Upper lobe of right lung (tissue), 1 donor: ENCODE measurements around the gene KRTAP9-7. TPM values are rescaled to one million over a fixed set of nuclear protein-coding genes. Genes with fewer than 3 reads are reported as not detected.
"Not testable (repeated sequence)": the region's sequence is repeated elsewhere in the genome, so short reads cannot be mapped to it uniquely, and the experiment has no call there.

ENCODE experiments used
- ATAC-seq: fragments of 200-7000 bp; cut with Tn5 transposase; one replicate; pipeline ENCODE4 v1.9.1; 2020; ENCODE audit warnings: mild to moderate bottlenecking, moderate library complexity
- DNase-seq: peaks from one replicate; pipeline ENCODE4 v3.0.0-alpha.2; 2020
- H3K27ac ChIP-seq: fragments of 200-600 bp; one replicate; pipeline ENCODE4 v1.8.0; 2022
- H3K27me3 ChIP-seq: fragments of 200-600 bp; one replicate; pipeline ENCODE4 v1.8.0; 2022; ENCODE audit warnings: mild to moderate bottlenecking
- H3K36me3 ChIP-seq: fragments of 200-600 bp; one replicate; pipeline ENCODE4 v1.8.0; 2022
- H3K4me1 ChIP-seq: fragments of 200-600 bp; one replicate; pipeline ENCODE4 v1.8.0; 2022
- H3K4me3 ChIP-seq: fragments of 200-600 bp; one replicate; pipeline ENCODE4 v1.8.0; 2022; ENCODE audit warnings: mild to moderate bottlenecking
- H3K9me3 ChIP-seq: fragments of 200-600 bp; one replicate; pipeline ENCODE4 v1.8.0; 2022
- CTCF ChIP-seq: fragments of 200-600 bp; IDR thresholded peaks from one replicate; pipeline ENCODE4 v1.8.0; 2022; ENCODE audit warnings: antibody characterized with exemption
- intact Hi-C: fragments of 100-400 bp; cut with DNase I; formaldehyde crosslinking; loops from one replicate; pipeline ENCODE4 v1.11.0; 2022
- total RNA-seq: library from RNA; stranded (reverse); fragmentation: NEBNext Ultra II Directional; extraction: Animal tissue kit (Norgen Biotek cat#: 25700); gene quantifications from one replicate; pipeline ENCODE4 v1.2.1, GENCODE V29; 2021
- donor health status: DM: no; HTN: yes; CAD: no; lungs with severe emphysema.

The KRTAP9-7 gene
- total RNA-seq, 1 donor from 2014 or later: not detected

GRCh38 chr17:41251261-41251660 is 24.2 kb upstream of the KRTAP9-7 start:
- no peak for ATAC-seq
- intact Hi-C loops: no loop called here
- TF ChIP-seq CTCF: no peak
- Histone ChIP-seq H3K4me3 (no peak overlapping the region), H3K27ac (no peak overlapping the region), H3K9me3 (no peaks in the 10 kb centered on the region), H3K36me3 (no peaks in the 10 kb centered on the region), H3K4me1 (no peaks in the 10 kb centered on the region), H3K27me3 (peaks cover under 1% of the 10 kb centered on the region)
- DNase-seq: no peak

- intact Hi-C loops: no loop called here
- no peaks in the 10 kb centered on the region for H3K4me1 ChIP-seq
- H3K27ac ChIP-seq: no peak overlapping the region
- ATAC-seq (no peak), DNase-seq (no peak)
- H3K9me3 ChIP-seq: no peaks in the 10 kb centered on the region
- no peak for TF ChIP-seq CTCF
- peaks cover 11% of the 10 kb centered on the region for H3K27me3 ChIP-seq
- no peak overlapping the region for H3K4me3 ChIP-seq
- no peaks in the 10 kb centered on the region for H3K36me3 ChIP-seq
Measured at GRCh38 chr17:41254861-41255260, 20.6 kb upstream of the KRTAP9-7 start.

DNA sequence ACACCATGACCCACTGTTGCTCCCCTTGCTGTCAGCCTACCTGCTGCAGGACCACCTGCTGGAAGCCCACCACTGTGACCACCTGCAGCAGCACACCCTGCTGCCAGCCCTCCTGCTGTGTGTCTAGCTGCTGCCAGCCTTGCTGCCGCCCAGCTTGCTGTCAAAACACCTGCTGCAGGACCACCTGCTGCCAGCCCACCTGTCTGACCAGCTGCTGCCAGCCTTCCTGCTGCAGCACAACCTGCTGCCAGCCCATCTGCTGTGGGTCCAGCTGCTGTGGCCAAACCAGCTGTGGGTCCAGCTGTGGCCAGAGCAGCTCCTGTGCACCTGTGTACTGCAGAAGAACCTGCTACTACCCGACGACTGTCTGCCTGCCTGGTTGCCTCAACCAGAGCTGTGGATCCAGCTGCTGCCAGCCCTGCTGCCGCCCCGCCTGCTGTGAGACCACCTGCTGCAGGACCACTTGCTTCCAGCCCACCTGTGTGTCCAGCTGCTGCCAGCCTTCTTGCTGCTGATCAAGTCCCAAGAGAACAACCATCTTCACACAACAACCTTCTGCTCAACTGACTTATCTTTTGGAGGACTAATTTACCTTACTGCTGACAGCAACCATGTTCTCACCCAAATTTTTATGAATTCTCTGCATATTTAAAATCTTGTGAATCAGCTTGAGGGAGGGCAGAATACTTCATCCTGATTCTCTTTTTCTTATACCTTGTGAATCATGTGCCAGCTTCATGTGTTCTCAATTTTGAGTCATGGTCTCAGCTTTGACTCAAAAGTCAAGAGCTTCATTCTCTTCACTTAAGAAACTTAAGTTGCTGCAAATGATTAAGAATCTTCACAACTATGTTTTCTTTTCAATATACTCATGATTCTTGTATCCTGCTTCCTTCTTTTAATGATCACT is 19.9 kb upstream of the KRTAP9-7 start, which contains the start of gene KRTAP9-9:
Gene KRTAP9-9 (plus strand): TSS at position 4 of the 910 bp plus-strand sequence.
- ATAC-seq, H3K36me3 ChIP-seq, intact Hi-C loops, H3K9me3 ChIP-seq, DNase-seq, H3K4me3 ChIP-seq, H3K4me1 ChIP-seq, H3K27ac ChIP-seq: not testable (repeated sequence)
- H3K27me3 ChIP-seq: peaks cover 11% of the 10 kb centered on the region

GRCh38 chr17:41256291-41256685 is 19.2 kb upstream of the KRTAP9-7 start:
- ATAC-seq (no peak), DNase-seq (no peak)
- TF ChIP-seq CTCF: no peak
- Histone ChIP-seq H3K9me3 (no peaks in the 10 kb centered on the region), H3K27me3 (peaks cover 11% of the 10 kb centered on the region), H3K4me1 (no peaks in the 10 kb centered on the region), H3K27ac (no peak overlapping the region), H3K4me3 (no peak overlapping the region), H3K36me3 (no peaks in the 10 kb centered on the region)
- intact Hi-C loops: no loop called here

DNA sequence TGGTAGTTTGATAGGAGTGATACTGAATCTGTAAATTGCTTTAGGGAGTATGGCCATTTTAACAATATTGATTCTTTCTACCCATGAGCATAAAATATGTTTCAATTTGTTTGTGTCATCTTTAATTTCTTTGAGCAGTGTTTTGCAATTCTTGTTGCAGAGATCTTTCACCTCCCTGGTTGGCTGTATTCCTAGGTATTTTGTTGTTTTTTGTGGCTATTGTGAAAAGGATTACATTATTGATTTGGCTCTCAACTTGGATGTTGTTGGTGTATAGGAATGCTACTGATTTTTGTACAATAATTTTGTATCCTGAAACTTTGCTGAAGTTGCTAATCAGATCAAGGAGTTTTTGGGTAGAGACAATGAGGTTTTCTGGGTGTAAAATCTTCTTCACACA is 17.1 kb upstream of the KRTAP9-7 start:
- TF ChIP-seq CTCF: no peak
- intact Hi-C loops: no loop called here
- Histone ChIP-seq H3K4me1 (no peaks in the 10 kb centered on the region), H3K27ac (no peak overlapping the region), H3K4me3 (no peak overlapping the region), H3K9me3 (no peaks in the 10 kb centered on the region), H3K27me3 (peaks cover 11% of the 10 kb centered on the region), H3K36me3 (no peaks in the 10 kb centered on the region)
- DNase-seq: no peak
- ATAC-seq: no peak

DNA sequence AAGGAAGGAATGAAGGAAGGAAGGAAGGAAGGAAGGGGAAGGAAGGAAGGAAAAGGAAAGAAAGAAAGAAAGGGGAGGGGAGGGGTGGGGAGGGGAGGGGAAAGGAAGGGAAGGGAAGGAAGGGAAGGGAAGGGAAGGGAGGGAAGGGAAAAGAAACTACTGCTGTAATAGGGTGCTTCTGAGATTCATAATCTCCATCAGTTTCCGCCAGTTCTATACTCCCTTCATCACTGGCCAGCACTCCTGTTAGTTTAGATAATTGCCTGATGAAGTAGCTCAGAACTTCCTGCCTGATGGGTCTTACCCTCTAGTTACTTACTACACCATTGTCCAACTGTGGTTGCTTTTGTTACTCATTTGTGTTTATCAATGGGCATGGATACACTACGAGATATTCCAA is 12.3 kb upstream of the KRTAP9-7 start:
- Histone ChIP-seq H3K36me3 (no peaks in the 10 kb centered on the region), H3K27me3 (no peaks in the 10 kb centered on the region), H3K27ac (no peak overlapping the region), H3K4me1 (no peaks in the 10 kb centered on the region), H3K4me3 (no peak overlapping the region), H3K9me3 (no peaks in the 10 kb centered on the region)
- intact Hi-C loops: no loop called here
- ATAC-seq (no peak), DNase-seq (no peak)
- no peak for TF ChIP-seq CTCF
